Right lung (tissue), 5 donors: Measurements from ENCODE around the gene LGR4. TPM values are rescaled to one million over a fixed set of nuclear protein-coding genes. Genes with fewer than 3 reads are reported as not detected.

Experiments
- DNase-seq, 2 donors: peaks; one replicate each; pipeline ENCODE4 v3.0.0-alpha.2; 2013
- polyA plus RNA-seq, 5 donors: library from polyadenylated mRNA; unstranded; fragments of 120-200 nt; gene quantifications; one replicate each; pipeline versions ENCODE4 v1.2.1 to v1.2.3, GENCODE V29; 2013; ENCODE audit warnings: inconsistent platforms in 1 of 5, low replicate concordance in 1 of 5; ENCODE audit not compliant: insufficient read length in 5 of 5, insufficient read depth in 1 of 5

LGR4 gene
- polyA plus RNA-seq, 5 donors: 12.3 to 26.3 (median 21.4) TPM

DNA sequence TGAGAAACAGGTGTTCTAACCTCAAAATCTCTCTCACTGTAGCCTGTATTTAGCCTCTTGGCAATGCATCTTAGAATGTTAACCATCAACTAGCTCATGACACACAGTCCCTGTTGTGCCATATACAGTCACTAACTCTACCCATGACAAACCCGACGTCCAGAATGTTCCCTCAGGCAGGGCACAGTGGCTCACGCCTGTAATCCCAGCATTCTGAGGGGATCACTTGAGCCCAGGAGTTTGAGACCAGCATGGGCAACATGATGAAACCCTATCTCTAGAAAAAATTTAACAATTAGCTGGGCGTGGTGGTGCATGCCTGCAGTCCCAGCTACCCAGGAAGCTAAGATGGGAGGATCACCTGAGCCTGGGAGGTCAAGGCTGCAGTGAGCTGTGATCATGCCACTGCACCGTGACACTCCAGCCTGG is 91.3 kb downstream of the LGR4 start:
- no peak for DNase-seq

DNA sequence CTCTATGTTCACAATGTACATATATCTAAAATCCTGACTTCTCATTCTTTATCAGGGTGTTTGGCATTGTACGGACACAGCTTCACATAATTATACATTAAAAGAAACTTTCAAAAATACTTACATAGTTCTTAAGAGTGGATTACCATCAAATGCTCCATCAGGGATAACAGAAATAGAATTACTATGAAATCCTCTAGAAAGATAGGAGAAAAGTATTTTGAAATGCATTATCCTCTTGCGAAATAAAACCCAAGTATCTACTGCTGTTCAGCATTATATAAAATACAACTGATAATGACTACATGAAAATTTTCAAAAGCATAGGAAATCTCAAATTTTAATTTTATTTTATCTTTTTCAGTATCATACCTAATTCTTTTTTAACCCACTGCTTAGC is 91.8 kb downstream of the LGR4 start:
- DNase-seq: no peak

DNA sequence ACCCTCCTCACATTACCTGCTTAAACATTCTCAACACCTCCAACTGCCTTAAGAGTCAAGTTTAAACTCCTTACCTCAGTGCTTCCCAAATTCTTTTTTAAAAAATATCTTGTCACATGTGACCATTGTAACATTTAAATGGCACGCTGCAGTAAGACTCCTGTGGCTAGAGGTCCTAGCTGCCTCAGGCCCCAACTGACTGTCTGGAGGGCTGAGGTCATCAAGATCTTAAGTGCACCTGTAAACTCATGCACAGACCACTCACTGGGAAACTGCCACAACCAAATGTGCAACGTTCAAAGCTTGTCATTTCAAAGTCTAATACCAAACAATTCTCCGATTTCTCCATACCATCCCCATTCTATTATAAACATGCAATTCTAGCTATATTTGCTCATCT is 93.1 kb downstream of the LGR4 start:
- DNase-seq: no peak

DNA sequence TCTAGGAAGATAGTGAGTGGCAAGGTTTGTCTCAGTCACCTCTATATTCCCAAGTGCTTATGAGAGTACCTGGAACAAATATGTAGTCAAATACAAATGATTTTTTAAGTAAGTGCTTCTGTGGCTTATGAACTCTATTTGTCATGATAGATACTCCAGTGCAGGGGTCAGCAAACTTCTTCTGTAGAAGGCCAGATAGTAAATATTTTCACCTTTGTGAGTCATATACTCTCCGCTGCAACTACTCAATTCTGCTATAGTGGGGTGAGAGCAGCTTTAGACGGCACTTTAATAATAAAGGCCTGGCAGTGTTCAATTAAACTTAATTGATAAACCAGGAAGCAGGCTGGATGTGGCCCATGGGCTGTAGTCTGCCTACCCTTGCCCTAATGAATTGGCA is 97.2 kb downstream of the LGR4 start:
- DNase-seq: no peak

DNA sequence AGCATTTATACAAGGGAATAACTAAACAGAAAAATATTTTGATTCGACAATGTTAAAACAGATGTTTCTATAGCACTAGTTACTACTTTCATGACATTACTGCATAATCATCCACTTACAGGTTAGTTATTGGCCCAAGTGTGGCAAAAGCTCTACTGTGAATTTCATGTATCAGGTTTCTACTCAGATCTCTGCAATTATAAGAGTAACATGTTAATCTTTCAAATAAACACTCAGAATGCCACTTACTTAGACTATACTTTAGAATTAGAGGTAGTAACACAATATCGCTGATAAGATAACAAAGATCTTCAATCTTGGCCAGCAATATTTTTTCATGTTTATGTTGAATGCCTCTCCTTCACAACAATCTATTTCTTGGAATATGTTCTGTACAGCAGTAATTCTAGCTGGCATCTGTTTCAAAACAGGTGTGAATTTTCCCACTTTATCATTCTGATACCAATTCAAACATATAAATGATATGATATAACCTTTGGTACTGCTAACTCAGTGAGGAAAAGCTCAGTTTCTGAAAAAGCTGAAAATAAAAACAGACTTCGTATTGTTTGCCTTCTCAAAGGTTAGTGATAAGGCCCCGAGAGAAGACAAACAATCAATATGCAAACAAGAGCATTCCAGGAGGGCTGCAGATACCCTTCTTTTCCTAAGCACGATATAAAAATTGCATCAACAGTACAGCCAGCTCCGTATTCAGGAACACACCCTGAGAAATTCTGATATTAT is 98.6 kb downstream of the LGR4 start:
- no peak for DNase-seq

DNA sequence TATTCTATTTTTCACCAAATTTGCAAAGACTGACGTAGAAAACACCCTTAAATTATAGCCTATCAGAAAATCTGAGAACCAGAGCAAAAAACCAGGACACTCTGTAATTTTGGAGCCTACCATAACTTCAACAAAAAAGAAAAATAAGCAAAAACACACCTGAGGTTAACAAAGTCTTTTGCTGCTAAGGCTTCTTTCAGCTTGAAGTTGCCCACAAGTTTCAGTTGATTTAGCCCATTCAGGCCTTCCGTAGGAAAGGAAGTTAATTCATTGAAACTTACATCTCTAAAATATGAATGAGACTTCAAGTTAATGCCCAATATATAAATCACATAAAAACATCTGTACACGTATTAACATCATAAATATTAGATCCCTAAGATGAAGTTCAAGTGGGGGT is 99.2 kb downstream of the LGR4 start:
- DNase-seq: no peak

DNA sequence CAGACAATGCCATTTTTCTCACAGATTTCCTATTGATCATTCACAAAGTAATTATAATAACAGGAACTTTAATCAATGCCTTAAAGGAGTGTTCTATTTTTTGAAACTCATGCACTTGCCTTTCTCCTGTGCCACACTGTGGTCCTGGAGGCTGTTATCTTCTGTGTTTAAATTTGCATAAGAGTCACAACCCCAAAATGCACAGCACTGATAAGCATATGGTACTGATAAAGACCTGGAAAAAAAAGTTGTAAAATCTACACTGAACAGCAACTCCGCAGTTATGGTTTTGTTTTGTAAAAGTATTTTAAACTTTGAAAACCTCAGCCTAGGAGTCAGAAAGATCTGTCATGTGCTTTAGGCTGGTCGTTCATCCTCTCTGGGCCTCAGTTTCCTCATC is 100.4 kb downstream of the LGR4 start:
- no peak for DNase-seq

DNA sequence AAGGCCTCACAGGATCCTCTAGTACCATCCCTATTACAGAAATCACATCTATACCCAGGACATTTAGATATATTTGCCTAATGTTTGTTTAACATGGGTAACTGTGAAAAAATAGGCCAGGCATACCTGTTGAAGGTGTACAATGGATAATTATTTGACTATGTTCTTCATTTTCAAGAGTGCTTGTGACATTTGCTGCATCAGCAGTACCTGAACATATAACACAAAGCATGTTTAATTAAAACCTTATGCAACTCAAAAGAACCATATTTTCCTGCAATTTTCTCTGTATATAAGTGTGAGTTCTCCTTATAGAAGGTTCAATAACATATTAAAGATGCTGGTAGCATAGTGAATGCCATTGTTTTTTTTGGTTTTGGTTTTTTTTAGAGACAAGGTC is 101.1 kb downstream of the LGR4 start:
- no peak for DNase-seq

DNA sequence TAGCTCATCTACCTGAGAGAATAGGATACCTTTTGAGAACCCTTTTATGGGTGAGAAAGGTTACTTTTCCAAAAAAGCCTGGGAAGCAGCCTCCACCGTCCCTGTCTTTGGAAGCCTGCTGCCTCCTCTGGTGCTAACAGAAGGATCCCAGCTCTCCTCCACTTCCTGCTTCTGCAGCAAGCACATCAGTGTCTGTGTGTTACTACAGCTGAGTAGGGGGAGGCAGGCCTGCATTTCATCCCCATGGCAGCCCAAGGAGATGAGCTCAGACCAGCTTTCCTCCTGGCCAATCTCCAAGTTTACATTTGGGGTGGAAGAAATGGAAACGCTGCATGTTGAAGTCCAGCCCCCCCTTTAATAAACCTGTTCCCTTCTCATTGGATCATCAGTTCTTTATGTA is 102.2 kb downstream of the LGR4 start:
- peak; percentile 42 to 51 for DNase-seq

DNA sequence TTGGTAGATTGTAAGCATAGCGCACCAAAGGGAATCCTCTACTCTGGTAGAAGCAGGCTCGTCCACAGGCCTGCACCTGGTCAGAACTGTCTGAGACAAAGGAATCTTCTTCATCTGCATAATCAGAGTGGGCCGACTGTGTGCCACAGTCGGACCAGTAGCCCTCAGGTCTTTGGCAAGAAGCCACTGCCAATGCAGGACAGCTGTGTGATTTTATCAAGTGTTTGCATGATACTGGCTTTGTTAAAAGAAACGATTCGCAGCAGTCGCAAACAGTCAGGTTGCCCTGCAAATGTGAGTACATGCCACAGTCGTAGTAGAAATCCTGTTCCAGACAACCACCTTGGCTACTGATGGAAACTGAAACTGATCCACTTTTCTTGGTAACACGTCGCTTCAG is 104.7 kb downstream of the LGR4 start:
- DNase-seq: no peak

DNA sequence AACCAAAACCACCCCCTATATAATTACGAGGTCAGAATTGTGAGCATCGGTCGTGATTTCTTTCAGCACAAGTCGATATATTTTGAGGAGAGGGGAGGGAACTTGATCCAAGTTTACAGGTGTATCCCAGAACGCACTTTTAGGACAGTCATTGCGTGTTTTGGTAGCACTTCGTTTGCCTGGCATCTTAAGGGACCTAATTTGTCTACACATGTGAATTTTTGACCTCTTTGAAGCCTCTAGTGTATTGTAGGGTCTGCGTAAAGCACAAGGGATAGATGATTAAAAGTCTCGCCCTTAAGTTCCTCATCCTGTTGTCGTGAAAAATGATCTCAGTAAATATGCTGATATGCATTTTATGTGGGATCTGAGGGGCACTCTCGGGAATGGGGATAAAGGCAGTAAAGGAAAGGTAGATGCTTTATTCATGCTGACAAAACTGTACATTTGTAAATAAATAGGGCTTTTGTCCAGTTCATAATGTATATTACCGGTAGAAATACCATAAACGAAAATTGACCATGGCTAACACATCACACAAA is 108.9 kb downstream of the LGR4 start:
- DNase-seq: no peak

DNA sequence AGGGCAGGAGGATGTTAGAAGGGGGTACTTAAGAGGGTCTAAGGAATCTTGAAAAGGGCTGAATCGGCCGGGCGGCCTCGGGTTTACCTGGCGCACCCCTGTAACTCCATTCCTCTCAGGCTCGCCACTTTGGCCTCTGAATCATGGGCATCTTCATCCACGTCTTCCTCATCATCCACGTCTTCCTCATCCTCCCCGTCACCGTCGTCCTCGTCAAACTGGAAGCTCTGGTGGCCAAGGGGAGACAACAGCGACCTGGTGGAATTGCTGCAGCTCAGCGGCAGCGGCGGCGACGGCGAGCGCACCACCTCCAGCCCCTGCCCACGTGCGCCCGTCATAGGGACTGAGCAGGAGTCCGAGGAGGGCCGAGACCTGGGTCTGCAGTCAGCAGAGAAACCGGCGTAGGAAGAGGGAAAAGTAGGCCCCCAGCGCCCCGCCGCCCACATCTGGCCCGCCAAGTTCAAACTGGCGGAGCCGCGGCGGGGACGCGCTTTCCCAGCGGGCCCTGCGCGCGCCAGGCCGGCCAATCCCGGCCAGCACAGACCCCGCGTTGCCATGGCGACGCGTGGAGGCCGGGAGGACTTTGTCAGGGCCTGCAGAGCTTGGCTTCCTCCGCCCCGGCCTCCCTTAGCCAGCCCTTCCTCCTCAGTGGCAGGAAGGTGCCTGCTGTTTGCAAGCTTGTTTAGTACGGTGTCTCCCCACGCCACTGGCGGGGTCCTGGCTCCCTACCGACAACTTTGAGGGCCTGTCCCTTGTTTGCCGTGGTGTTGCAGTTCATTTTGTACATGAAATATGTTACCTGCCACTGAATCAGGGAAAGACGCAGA is 109.6 kb downstream of the LGR4 start, which contains the start of gene CCDC34:
Gene CCDC34, minus strand, starts transcription at position 467 of the 827 bp plus-strand sequence. Its CDS starts 21 bp downstream, at position 446.
- DNase-seq: peak; percentile 94 to 96

DNA sequence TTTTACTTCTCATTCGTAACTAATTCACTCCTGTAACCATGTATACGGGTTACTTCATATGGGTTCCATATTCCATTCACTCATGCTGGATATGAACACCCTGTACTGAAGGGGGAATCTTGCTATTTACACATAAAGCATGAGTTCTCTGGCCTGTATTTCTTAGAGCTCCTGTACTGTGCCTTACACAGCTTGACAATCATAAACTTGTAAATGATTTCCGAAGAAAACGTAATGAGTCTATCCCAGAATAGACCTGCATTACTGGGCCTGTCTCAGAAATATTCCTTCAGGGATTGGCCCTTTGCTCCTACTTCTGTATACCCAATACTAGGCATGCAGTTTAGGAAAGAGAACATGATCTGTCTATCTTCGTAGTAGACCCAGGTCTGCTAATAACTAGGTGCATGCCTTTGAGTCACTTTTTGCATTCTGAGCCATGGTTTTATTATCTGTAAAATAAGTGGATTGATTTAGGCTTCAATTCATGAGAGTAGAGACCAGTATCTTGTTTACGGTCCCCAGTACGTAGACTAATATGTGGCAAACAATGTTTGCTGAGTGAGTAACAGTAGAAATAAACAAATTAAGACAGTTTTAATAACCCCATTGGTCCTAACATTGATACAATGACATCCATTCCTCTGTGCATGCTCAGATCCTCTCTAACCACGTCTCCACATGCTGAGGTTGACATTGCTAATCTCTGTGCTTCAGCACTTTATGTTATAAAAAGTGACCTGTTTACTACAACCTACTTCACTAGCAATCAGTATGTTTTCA is 110.8 kb downstream of the LGR4 start:
- no peak for DNase-seq

DNA sequence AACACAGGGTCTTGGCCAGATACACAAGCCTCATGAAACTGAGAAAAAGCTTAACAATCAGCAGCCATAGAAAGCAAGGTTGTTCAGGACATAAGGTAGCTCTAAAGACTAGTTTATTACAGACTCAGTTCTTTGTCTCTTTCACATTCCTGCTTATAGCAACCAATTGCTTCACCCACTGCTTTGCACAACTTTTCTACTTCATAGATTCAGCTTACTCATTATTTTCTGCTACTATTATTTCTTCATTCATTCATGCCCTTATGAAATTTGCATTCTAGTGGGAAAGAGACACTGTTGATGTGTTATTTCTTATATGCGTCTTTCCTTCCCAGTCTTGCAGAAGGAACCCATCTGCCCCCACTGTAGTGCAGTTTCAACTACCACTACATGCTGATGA is 114.3 kb downstream of the LGR4 start:
- no peak for DNase-seq

DNA sequence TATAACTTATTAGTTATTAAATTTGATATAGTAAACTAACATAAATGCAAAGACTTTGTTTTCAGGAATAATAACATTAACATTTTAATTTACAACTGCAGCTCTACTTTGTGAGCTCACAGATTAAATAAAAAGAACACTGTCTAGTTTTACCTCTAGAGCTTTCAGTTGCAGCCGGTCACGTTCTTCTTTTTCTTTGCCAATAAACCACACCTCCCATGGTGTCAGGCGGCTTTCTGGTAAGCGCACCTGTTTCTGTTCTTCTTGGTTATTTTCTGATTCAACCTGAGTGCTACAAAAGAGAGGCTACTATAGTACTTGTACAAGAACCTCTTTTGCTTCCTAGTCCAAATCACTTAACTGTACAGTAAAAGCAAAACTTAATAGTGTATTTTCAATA is 115.3 kb downstream of the LGR4 start:
- no peak for DNase-seq

DNA sequence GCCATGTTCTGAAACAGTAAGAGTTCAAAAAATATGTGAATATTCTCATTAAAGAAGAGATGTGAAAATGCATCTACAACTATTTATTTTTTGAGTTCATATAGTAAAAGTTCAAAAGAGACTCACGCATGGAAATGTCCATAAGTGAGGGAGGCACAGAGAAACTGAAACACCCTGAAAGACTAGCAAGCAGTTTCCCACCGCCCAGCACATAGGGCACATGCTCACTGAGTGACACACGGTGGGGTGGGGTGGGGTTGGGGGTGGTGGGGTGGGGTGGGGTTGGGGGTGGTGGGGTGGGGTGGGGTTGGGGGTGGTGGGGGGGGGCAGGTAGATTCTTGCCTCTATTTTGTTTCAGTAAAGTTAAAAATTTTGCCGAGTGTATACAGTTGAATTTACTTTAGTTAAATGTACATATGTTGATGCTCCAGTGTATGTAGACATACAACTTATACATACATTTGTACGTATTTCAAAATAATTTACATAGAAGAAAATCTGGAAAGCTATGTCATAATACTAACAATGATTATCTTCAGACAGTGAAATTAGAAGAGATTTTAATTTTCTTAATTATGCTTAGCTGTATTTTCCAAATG is 115.9 kb downstream of the LGR4 start:
- no peak for DNase-seq

DNA sequence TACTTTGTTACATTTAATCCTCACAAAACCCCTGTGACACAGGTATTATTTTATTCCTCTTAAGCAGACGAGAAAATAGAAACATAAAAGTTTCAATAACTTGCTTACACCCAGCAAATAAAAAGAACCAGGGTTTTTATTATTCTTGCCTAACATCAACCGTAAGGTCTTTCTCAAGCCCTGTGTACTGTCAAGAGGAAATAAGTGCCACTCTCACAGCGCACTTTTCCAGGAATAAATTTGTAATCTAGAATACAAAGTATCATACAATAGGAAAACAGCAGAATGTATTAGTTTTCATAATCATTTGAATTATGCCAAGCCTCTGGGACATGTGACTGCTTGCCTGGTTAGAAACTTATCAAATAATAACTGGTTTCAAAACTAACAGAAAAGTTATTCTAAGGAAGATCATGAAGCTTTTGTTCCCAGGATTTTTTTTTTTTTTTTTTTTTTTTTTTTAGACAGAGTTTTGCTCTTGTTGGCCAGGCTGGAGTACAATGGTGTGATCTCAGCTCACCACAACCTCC is 117.0 kb downstream of the LGR4 start:
- no peak for DNase-seq

DNA sequence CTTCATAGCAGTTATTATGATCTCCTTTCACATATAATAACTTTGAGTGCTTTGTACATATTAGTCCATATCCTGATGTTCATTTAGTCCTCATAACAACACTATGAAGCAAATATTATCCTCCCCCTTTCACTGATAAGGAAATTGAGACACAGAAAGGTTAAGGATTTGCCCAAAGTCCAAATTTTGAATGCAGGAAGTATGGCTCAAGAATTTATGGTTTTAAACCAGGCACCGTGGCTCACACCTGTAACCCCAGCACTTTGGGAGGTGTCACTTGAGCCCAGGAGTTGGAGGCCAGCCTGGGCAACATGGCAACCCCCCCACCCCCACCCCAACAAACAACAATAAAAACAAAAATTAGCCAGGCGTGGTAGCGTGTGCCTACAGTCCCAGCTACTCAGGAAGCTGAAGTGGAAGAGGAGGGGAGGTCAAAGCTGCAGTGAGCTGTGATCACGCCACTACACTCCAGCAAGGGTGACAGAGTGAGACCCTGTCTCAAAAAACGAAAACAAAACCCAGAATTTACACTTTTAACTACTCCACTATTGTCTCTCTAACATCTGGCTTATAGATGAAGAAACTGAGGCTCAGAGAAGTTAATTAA is 118.1 kb downstream of the LGR4 start:
- DNase-seq: no peak

DNA sequence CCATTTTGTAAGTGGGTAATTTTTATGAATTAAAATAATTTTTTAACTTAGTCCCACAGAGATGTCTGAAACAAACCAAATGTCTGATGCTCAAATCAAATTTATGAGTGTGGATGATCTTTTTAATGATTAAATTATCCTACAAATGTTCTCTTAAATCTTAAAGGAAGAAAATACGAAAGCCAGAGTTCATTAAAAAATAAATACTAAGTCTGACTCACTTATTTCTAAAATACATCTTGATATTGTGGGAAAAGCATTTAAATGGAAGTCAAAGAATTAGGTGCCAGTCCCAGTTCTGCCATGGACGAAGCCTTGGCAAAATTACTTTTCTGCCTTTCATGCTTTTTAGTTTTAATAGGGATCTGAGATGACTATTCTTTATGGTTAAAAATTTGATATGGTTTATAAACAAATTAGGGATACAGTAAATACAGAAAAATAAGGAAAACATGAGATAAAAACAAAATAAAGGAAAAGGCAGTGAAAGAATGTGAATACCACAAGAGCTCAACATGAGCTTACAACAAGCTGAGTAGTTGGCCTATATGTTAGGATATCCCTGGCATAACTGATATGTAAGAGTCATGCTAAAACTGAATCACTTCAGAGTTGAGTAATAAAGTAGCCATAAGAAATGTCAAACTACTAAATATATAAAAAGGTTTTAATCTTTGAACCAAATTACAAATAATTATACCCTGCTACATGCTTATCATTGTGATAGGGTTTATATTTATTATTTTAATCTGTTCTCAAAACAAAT is 118.8 kb downstream of the LGR4 start:
- no peak for DNase-seq

DNA sequence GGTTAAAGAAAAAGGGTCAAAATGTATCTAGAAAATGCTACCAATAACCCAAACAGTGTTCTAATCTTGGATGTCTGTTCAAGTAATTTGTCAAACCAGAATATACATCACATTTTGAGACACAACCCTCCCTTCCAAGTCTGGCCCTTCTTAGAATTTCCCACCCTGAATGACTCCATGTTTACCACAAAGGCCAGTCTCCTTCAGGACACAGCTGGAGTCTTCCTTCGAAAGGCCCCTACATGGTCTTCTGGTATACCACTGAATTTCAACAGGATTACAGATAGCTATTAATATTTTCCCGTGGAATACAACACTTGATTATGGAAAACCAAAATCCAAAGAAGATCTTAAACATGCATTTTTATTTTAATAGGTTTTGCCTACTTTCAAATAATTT is 119.8 kb downstream of the LGR4 start:
- no peak for DNase-seq
